BLaER1 (cell line): ENCODE data around the gene SMIM17.

ENCODE experiments used
- H3K27ac ChIP-seq: shearing (Covaris generic); formaldehyde crosslinking; 2 replicates; pipeline ENCODE4 v1.8.1; 2022
- H3K27me3 ChIP-seq: shearing (Covaris generic); formaldehyde crosslinking; 2 replicates; pipeline ENCODE4 v1.8.1; 2022
- H3K36me3 ChIP-seq: shearing (Covaris generic); formaldehyde crosslinking; 2 replicates; pipeline ENCODE4 v1.8.1; 2022
- H3K4me1 ChIP-seq: shearing (Covaris generic); formaldehyde crosslinking; 2 replicates; pipeline ENCODE4 v1.8.1; 2022
- H3K4me2 ChIP-seq: shearing (Covaris generic); formaldehyde crosslinking; 2 replicates; pipeline ENCODE4 v1.8.1; 2022
- H3K4me3 ChIP-seq: shearing (Covaris generic); formaldehyde crosslinking; 2 replicates; pipeline ENCODE4 v1.8.1; 2022
- H3K9ac ChIP-seq: shearing (Covaris generic); formaldehyde crosslinking; 2 replicates; pipeline ENCODE4 v1.8.1; 2022
- H3K9me3 ChIP-seq: shearing (Covaris generic); formaldehyde crosslinking; 2 replicates; pipeline ENCODE4 v1.8.1; 2022
- H4K20me1 ChIP-seq: shearing (Covaris generic); formaldehyde crosslinking; 2 replicates; pipeline ENCODE4 v1.8.1; 2022
- Cebpa-rat ChIP-seq: shearing (Covaris generic); IDR thresholded peaks from 2 replicates; pipeline ENCODE4 v1.8.1; 2022

SMIM17 gene

GRCh38 chr19:56699552-56699951 lies 56.6 kb downstream of the SMIM17 start:
- Histone ChIP-seq H3K9me3 (no peaks in the 10 kb centered on the region), H3K27ac (no peak overlapping the region), H3K4me2 (no peak overlapping the region), H4K20me1 (no peaks in the 10 kb centered on the region), H3K4me1 (no peaks in the 10 kb centered on the region), H3K27me3 (no peaks in the 10 kb centered on the region), H3K36me3 (no peaks in the 10 kb centered on the region), H3K4me3 (no peak overlapping the region), H3K9ac (no peak overlapping the region)
- no peak for TF ChIP-seq Cebpa-rat

DNA sequence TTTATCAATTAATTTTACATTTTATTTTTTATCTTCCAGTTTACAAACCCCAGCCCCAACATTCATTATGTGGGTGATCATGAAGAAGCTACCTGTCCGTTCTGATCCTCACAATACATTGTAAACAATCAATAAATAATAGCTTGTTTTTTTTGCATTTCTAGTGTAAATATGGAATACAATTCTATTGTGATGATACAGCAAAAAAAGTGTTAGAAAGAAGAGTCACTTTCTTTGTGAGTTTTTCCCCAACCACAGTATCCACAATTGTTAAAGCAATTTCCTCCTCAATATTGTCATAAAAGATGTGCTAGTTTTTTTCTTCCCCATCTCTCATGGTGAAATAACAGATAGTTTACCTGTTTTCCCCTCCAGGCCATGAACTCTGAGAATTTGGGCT lies 58.9 kb downstream of the SMIM17 start:
- Histone ChIP-seq H3K36me3 (no peaks in the 10 kb centered on the region), H4K20me1 (no peaks in the 10 kb centered on the region), H3K4me1 (no peaks in the 10 kb centered on the region), H3K27ac (no peak overlapping the region), H3K4me2 (no peak overlapping the region), H3K9ac (no peak overlapping the region), H3K4me3 (no peak overlapping the region), H3K9me3 (no peaks in the 10 kb centered on the region), H3K27me3 (no peaks in the 10 kb centered on the region)
- no peak for TF ChIP-seq Cebpa-rat

DNA sequence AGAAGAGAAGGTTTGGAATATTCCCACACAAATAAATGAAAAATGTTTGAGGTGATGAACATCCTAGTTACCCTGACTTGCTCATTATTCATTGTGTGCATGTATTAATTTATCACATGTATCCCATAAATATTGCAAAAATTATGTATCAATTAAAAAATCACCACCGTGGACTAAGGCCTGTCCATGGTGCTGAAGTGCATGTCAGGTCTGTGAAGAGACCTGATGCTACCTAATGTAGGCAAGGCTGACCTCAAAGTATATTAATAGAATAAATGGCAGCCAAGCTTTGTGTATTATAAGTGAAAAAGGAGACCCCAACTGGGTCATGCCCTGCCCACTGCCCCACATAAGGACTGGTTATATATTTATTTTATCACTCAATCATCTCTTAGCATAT lies 63.0 kb downstream of the SMIM17 start:
- Histone ChIP-seq H3K4me1 (no peaks in the 10 kb centered on the region), H3K36me3 (no peaks in the 10 kb centered on the region), H3K27me3 (no peaks in the 10 kb centered on the region), H4K20me1 (no peaks in the 10 kb centered on the region), H3K4me2 (no peak overlapping the region), H3K27ac (no peak overlapping the region), H3K4me3 (no peak overlapping the region), H3K9ac (no peak overlapping the region), H3K9me3 (no peaks in the 10 kb centered on the region)
- no peak for TF ChIP-seq Cebpa-rat
